ENCODE measurements around the gene UBAC2.
"Not testable (repeated sequence)": the region's sequence is repeated elsewhere in the genome, so short reads cannot be mapped to it uniquely, and the experiment has no call there.

Gene UBAC2

GRCh38 chr13:99249178-99249577 is 48.5 kb downstream of the UBAC2 start:
- H3K27ac ChIP-seq (ENCODE audit: low read depth, low read length): not testable (repeated sequence)

GRCh38 chr13:99249606-99250005 is 49.0 kb downstream of the UBAC2 start:
- not testable (repeated sequence) for H3K27ac ChIP-seq (ENCODE audit: low read depth, low read length); H3K27me3 ChIP-seq (ENCODE audit: control insufficient read depth, insufficient read depth, low read length); H3K9me3 ChIP-seq (ENCODE audit: control insufficient read depth, insufficient read depth, low read length); H3K4me3 ChIP-seq (ENCODE audit: low read depth, low read length); H3K9ac ChIP-seq (ENCODE audit: low read depth, low read length)
- peaks cover 11% of the 10 kb centered on the region for H3K4me1 ChIP-seq (ENCODE audit: control insufficient read depth, insufficient read depth, low read length)
- H3K36me3 ChIP-seq (ENCODE audit: control insufficient read depth, insufficient read depth, low read length): peaks cover 27% of the 10 kb centered on the region

More at GRCh38 chr13:99249178-99249577, 48.5 kb downstream of the UBAC2 start:
- Histone ChIP-seq H3K4me1 (ENCODE audit: control insufficient read depth, insufficient read depth, low read length) (peaks cover 11% of the 10 kb centered on the region), H3K36me3 (ENCODE audit: control insufficient read depth, insufficient read depth, low read length) (peaks cover 27% of the 10 kb centered on the region)
- H3K27me3 ChIP-seq (ENCODE audit: control insufficient read depth, insufficient read depth, low read length); H3K9ac ChIP-seq (ENCODE audit: low read depth, low read length); H3K4me3 ChIP-seq (ENCODE audit: low read depth, low read length); H3K9me3 ChIP-seq (ENCODE audit: control insufficient read depth, insufficient read depth, low read length): not testable (repeated sequence)

- Histone ChIP-seq H3K4me3 (ENCODE audit: low read depth, low read length) (no peak overlapping the region), H3K4me1 (ENCODE audit: control insufficient read depth, insufficient read depth, low read length) (peaks cover 11% of the 10 kb centered on the region), H3K36me3 (ENCODE audit: control insufficient read depth, insufficient read depth, low read length) (peaks cover 25% of the 10 kb centered on the region), H3K27me3 (ENCODE audit: control insufficient read depth, insufficient read depth, low read length) (no peaks in the 10 kb centered on the region), H3K27ac (ENCODE audit: low read depth, low read length) (no peak overlapping the region), H3K9ac (ENCODE audit: low read depth, low read length) (no peak overlapping the region), H3K9me3 (ENCODE audit: control insufficient read depth, insufficient read depth, low read length) (no peaks in the 10 kb centered on the region)
Measured at GRCh38 chr13:99250982-99251825, 50.5 kb downstream of the UBAC2 start.

- H3K4me3 ChIP-seq (ENCODE audit: low read depth, low read length): no peak overlapping the region
- no peak overlapping the region for H3K27ac ChIP-seq (ENCODE audit: low read depth, low read length)
- H3K4me1 ChIP-seq (ENCODE audit: control insufficient read depth, insufficient read depth, low read length): peaks cover 11% of the 10 kb centered on the region
- H3K36me3 ChIP-seq (ENCODE audit: control insufficient read depth, insufficient read depth, low read length): peaks cover 21% of the 10 kb centered on the region
- no peaks in the 10 kb centered on the region for H3K9me3 ChIP-seq (ENCODE audit: control insufficient read depth, insufficient read depth, low read length)
- no peaks in the 10 kb centered on the region for H3K27me3 ChIP-seq (ENCODE audit: control insufficient read depth, insufficient read depth, low read length)
- no peak overlapping the region for H3K9ac ChIP-seq (ENCODE audit: low read depth, low read length)
Measured at GRCh38 chr13:99251921-99252320, 51.3 kb downstream of the UBAC2 start.

DNA sequence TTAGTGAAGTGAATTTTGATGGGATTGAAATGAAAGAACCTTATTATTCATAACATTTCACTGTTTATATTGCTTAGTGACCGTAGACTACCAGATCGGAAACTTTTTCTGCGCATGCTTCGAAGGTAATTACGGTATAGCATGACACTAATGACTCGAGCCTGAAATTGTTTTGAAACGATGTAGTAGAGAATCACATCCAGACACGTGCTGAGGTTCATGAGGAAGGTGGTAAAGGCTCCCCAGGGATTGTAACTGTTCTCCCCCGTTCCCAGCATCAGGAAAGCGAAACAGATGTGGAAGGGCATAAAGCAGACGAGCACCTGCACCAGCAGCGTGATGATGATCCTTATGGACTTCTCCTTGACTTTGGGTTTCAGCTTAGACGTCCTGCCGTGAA is 54.2 kb downstream of the UBAC2 start:
- Histone ChIP-seq H3K27ac (ENCODE audit: low read depth, low read length) (no peak overlapping the region), H3K9ac (ENCODE audit: low read depth, low read length) (no peak overlapping the region), H3K4me3 (ENCODE audit: low read depth, low read length) (no peak overlapping the region), H3K4me1 (ENCODE audit: control insufficient read depth, insufficient read depth, low read length) (peaks cover 11% of the 10 kb centered on the region), H3K27me3 (ENCODE audit: control insufficient read depth, insufficient read depth, low read length) (no peaks in the 10 kb centered on the region), H3K36me3 (ENCODE audit: control insufficient read depth, insufficient read depth, low read length) (peaks cover 21% of the 10 kb centered on the region), H3K9me3 (ENCODE audit: control insufficient read depth, insufficient read depth, low read length) (no peaks in the 10 kb centered on the region)

DNA sequence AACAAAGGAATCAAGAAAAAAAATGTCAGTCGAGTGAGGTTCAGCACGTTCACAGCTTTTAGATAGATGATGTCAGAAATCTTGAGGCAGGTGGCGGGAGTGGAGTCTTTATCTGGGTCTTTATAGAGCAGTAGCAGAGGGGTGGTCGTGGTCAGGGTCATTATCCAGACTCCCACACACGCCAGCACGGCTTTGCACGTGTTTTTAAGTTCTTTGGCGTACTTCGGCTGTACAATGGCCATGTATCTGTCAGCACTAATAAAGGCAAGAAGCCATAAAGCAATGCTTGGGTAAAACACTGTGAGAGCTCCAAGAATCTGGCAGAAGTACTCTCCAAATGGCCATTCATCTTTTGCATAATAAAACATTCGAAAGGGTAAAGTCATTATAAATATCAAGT is 54.6 kb downstream of the UBAC2 start:
- Histone ChIP-seq H3K27ac (ENCODE audit: low read depth, low read length) (no peak overlapping the region), H3K9me3 (ENCODE audit: control insufficient read depth, insufficient read depth, low read length) (no peaks in the 10 kb centered on the region), H3K9ac (ENCODE audit: low read depth, low read length) (no peak overlapping the region), H3K27me3 (ENCODE audit: control insufficient read depth, insufficient read depth, low read length) (no peaks in the 10 kb centered on the region), H3K4me3 (ENCODE audit: low read depth, low read length) (no peak overlapping the region), H3K36me3 (ENCODE audit: control insufficient read depth, insufficient read depth, low read length) (peaks cover 22% of the 10 kb centered on the region), H3K4me1 (ENCODE audit: control insufficient read depth, insufficient read depth, low read length) (peaks cover 11% of the 10 kb centered on the region)

GRCh38 chr13:99256283-99256682 is 55.6 kb downstream of the UBAC2 start:
- Histone ChIP-seq H3K9ac (ENCODE audit: low read depth, low read length) (no peak overlapping the region), H3K27ac (ENCODE audit: low read depth, low read length) (no peak overlapping the region), H3K36me3 (ENCODE audit: control insufficient read depth, insufficient read depth, low read length) (peaks cover 22% of the 10 kb centered on the region), H3K4me1 (ENCODE audit: control insufficient read depth, insufficient read depth, low read length) (peaks cover 6% of the 10 kb centered on the region), H3K27me3 (ENCODE audit: control insufficient read depth, insufficient read depth, low read length) (no peaks in the 10 kb centered on the region), H3K9me3 (ENCODE audit: control insufficient read depth, insufficient read depth, low read length) (no peaks in the 10 kb centered on the region), H3K4me3 (ENCODE audit: low read depth, low read length) (no peak overlapping the region)

DNA sequence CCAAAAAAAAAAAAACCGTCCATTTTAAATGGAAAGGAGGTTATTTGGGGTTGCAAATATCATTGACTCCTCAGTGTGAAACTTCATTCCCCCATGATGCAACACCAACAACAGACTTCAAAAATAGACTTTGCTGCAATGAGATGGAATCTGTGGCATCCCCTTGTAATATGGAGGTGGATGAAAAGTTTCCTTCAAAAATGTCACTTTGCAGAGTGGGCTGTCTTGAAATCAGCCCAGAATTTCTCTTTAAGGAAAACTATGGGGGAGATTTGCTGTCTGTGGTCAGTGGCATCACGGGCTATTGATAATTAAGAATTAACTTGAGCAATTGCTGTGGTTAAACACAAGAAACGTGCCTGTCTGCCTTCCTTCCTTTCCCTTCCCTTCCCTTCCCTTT is 56.1 kb downstream of the UBAC2 start:
- Histone ChIP-seq H3K36me3 (ENCODE audit: control insufficient read depth, insufficient read depth, low read length) (peaks cover 22% of the 10 kb centered on the region), H3K27me3 (ENCODE audit: control insufficient read depth, insufficient read depth, low read length) (no peaks in the 10 kb centered on the region), H3K9ac (ENCODE audit: low read depth, low read length) (no peak overlapping the region), H3K9me3 (ENCODE audit: control insufficient read depth, insufficient read depth, low read length) (no peaks in the 10 kb centered on the region), H3K27ac (ENCODE audit: low read depth, low read length) (no peak overlapping the region), H3K4me1 (ENCODE audit: control insufficient read depth, insufficient read depth, low read length) (peaks cover 2% of the 10 kb centered on the region), H3K4me3 (ENCODE audit: low read depth, low read length) (no peak overlapping the region)

GRCh38 chr13:99257291-99257690 is 56.6 kb downstream of the UBAC2 start:
- Histone ChIP-seq H3K4me3 (ENCODE audit: low read depth, low read length) (no peak overlapping the region), H3K36me3 (ENCODE audit: control insufficient read depth, insufficient read depth, low read length) (peaks cover 22% of the 10 kb centered on the region), H3K9ac (ENCODE audit: low read depth, low read length) (no peak overlapping the region), H3K27ac (ENCODE audit: low read depth, low read length) (no peak overlapping the region), H3K27me3 (ENCODE audit: control insufficient read depth, insufficient read depth, low read length) (no peaks in the 10 kb centered on the region), H3K4me1 (ENCODE audit: control insufficient read depth, insufficient read depth, low read length) (no peaks in the 10 kb centered on the region), H3K9me3 (ENCODE audit: control insufficient read depth, insufficient read depth, low read length) (no peaks in the 10 kb centered on the region)

GRCh38 chr13:99258210-99258860 is 57.7 kb downstream of the UBAC2 start, which contains the start of gene GPR18:
Gene GPR18, minus strand, starts transcription at chr13:99258379. Its CDS starts 2,507 bp downstream, at chr13:99255872.
- Histone ChIP-seq H3K4me1 (ENCODE audit: control insufficient read depth, insufficient read depth, low read length) (no peaks in the 10 kb centered on the region), H3K9ac (ENCODE audit: low read depth, low read length) (no peak within 1 kb of the TSS), H3K4me3 (ENCODE audit: low read depth, low read length) (no peak within 1 kb of the TSS), H3K9me3 (ENCODE audit: control insufficient read depth, insufficient read depth, low read length) (no peaks in the 10 kb centered on the region), H3K27me3 (ENCODE audit: control insufficient read depth, insufficient read depth, low read length) (no peaks in the 10 kb centered on the region), H3K36me3 (ENCODE audit: control insufficient read depth, insufficient read depth, low read length) (peaks cover 28% of the 10 kb centered on the region), H3K27ac (ENCODE audit: low read depth, low read length) (no peak within 1 kb of the TSS)

DNA sequence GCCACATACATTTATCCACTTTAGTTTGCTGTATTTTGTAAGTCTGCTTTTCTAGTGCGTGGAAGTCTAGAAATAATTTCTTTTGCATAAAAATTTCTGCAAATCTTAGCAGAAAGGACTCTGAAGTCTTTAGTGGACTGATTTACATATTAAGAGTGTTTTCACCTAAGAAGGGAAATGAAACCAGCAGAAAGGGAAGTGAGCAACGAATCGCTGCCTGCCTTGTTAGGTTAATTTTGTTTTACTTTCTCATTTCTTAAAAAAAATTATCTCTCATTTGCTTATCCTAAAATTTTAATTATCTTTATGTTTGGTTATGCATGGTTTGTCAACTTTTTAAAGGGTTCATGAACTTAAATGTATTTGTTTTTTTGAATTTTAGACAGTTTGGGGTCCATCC is 58.3 kb downstream of the UBAC2 start:
- H3K36me3 ChIP-seq (ENCODE audit: control insufficient read depth, insufficient read depth, low read length): peaks cover 32% of the 10 kb centered on the region
- no peak overlapping the region for H3K27ac ChIP-seq (ENCODE audit: low read depth, low read length)
- H3K9ac ChIP-seq (ENCODE audit: low read depth, low read length): no peak overlapping the region
- no peaks in the 10 kb centered on the region for H3K4me1 ChIP-seq (ENCODE audit: control insufficient read depth, insufficient read depth, low read length)
- no peaks in the 10 kb centered on the region for H3K9me3 ChIP-seq (ENCODE audit: control insufficient read depth, insufficient read depth, low read length)
- H3K27me3 ChIP-seq (ENCODE audit: control insufficient read depth, insufficient read depth, low read length): no peaks in the 10 kb centered on the region
- H3K4me3 ChIP-seq (ENCODE audit: low read depth, low read length): no peak overlapping the region

Measured in HUES48 (cell line).